Dendritic cell treated with granulocyte-macrophage colony-stimulating factor and Interleukin-4, amounts not matched to agents 40 ng/mL and 50 ng/mL, for 4 days (primary cell): ENCODE data around the gene RBBP8.

Experiments used
- H3K27ac Mint-ChIP-seq: one replicate; pipeline ENCODE4 v1.8.0; 2022; ENCODE audit warnings: mild to moderate bottlenecking, mixed read lengths
- H3K27me3 Mint-ChIP-seq: one replicate; pipeline ENCODE4 v1.8.0; 2022; ENCODE audit warnings: mild to moderate bottlenecking, mixed read lengths
- H3K36me3 Mint-ChIP-seq: one replicate; pipeline ENCODE4 v1.8.0; 2022; ENCODE audit warnings: low read depth, mixed read lengths
- H3K4me1 Mint-ChIP-seq: one replicate; pipeline ENCODE4 v1.8.0; 2022; ENCODE audit warnings: low read depth, mixed read lengths
- H3K4me3 Mint-ChIP-seq: one replicate; pipeline ENCODE4 v1.8.0; 2022; ENCODE audit warnings: mild to moderate bottlenecking, moderate library complexity, mixed read lengths
- H3K9me3 Mint-ChIP-seq: one replicate; pipeline ENCODE4 v1.8.0; 2022; ENCODE audit warnings: mixed read lengths
- intact Hi-C: fragments of 100-400 bp; cut with micrococcal nuclease; formaldehyde crosslinking; loops from one replicate; pipeline ENCODE4 v1.15.0; 2022

RBBP8 gene

GRCh38 chr18:22988208-22988607 lies 55.1 kb downstream of the RBBP8 start:
- Mint-ChIP-seq H3K9me3 (no peaks in the 10 kb centered on the region), H3K27me3 (no peaks in the 10 kb centered on the region), H3K4me3 (no peak overlapping the region), H3K36me3 (peaks cover 13% of the 10 kb centered on the region), H3K27ac (no peak overlapping the region), H3K4me1 (no peaks in the 10 kb centered on the region)
- intact Hi-C loops: no loop called here

DNA sequence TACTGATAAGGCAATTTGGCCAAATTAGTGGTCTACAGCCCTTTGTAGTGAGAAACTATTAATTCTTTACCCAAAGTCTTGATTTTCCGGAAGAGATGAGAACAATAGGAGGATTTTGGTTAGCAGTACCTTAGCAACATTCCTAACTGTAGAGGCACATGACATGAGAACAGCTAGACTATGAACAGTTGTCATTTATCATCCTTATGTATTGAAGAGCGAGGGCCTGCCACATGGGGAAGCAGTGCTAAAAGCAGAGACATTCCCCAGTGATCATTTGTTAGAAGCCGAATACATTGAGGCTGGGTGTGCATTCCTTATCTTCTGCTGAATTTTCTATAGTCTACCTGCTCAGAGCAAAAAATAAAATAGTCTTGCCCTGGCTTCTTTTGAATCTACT lies 65.2 kb downstream of the RBBP8 start:
- no peak overlapping the region for H3K27ac Mint-ChIP-seq
- no peaks in the 10 kb centered on the region for H3K4me1 Mint-ChIP-seq
- H3K27me3 Mint-ChIP-seq: no peaks in the 10 kb centered on the region
- intact Hi-C loops: no loop called here
- peaks cover 23% of the 10 kb centered on the region for H3K36me3 Mint-ChIP-seq
- H3K4me3 Mint-ChIP-seq: no peak overlapping the region
- H3K9me3 Mint-ChIP-seq: no peaks in the 10 kb centered on the region

DNA sequence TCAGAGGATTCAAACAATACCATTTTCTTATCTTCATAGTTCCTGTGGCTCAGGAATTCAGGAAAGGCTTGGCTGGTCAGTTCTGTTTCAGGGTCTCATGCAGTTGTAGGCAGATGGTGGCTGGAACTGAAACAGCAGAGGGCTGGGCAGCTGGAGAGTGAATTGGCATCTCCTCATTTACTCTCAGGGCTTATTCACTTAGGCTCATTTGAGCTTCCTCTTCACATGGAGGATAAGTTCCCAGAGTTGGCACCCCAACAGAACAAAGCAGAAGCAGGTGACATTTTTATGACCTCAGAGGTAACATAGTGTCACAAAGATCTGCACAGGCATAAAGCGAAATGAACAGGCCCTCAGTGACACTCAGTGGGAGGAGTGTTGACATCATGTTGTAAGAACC lies 66.1 kb downstream of the RBBP8 start:
- Mint-ChIP-seq H3K36me3 (peaks cover 24% of the 10 kb centered on the region), H3K27ac (no peak overlapping the region), H3K4me1 (no peaks in the 10 kb centered on the region), H3K4me3 (no peak overlapping the region), H3K27me3 (no peaks in the 10 kb centered on the region), H3K9me3 (no peaks in the 10 kb centered on the region)
- intact Hi-C loops: no loop called here

- intact Hi-C loops: no loop called here
- H3K4me3 Mint-ChIP-seq: no peak overlapping the region
These were observed 66.5 kb downstream of the RBBP8 start for GRCh38 chr18:22999647-23000046.

GRCh38 chr18:23003289-23003688 lies 70.2 kb downstream of the RBBP8 start:
- Mint-ChIP-seq H3K27me3 (no peaks in the 10 kb centered on the region), H3K36me3 (peaks cover 37% of the 10 kb centered on the region), H3K27ac (no peak overlapping the region), H3K9me3 (no peaks in the 10 kb centered on the region), H3K4me1 (no peaks in the 10 kb centered on the region), H3K4me3 (no peak overlapping the region)
- intact Hi-C loops: no loop called here

More at GRCh38 chr18:22999647-23000046, 66.5 kb downstream of the RBBP8 start:
- no peaks in the 10 kb centered on the region for H3K27me3 Mint-ChIP-seq
- no peaks in the 10 kb centered on the region for H3K4me1 Mint-ChIP-seq
- H3K36me3 Mint-ChIP-seq: peaks cover 29% of the 10 kb centered on the region
- H3K9me3 Mint-ChIP-seq: no peaks in the 10 kb centered on the region
- H3K27ac Mint-ChIP-seq: no peak overlapping the region

DNA sequence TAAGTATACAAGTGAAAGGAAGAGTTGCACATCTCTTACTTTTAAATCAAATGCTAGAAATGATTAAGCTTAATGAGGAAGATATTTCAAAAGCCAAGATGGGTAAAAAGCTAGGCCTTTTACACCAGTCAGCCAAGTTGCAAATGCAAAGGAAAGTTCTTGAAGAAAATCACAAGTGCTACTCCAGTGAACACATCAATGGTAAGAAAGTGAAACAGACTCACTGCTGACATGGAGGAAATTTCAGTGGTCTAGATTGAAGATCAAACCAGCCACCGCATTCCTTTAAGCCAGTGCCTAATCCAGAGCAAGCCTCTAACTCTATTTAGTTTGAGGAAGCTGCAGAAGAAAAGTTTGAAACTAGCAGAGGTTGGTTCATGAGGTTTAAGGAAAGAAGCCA lies 79.1 kb downstream of the RBBP8 start:
- no peak overlapping the region for H3K4me3 Mint-ChIP-seq
- no peaks in the 10 kb centered on the region for H3K4me1 Mint-ChIP-seq
- H3K27ac Mint-ChIP-seq: no peak overlapping the region
- H3K36me3 Mint-ChIP-seq: peaks cover 17% of the 10 kb centered on the region
- no peaks in the 10 kb centered on the region for H3K9me3 Mint-ChIP-seq
- H3K27me3 Mint-ChIP-seq: no peaks in the 10 kb centered on the region
- intact Hi-C loops: no loop called here

DNA sequence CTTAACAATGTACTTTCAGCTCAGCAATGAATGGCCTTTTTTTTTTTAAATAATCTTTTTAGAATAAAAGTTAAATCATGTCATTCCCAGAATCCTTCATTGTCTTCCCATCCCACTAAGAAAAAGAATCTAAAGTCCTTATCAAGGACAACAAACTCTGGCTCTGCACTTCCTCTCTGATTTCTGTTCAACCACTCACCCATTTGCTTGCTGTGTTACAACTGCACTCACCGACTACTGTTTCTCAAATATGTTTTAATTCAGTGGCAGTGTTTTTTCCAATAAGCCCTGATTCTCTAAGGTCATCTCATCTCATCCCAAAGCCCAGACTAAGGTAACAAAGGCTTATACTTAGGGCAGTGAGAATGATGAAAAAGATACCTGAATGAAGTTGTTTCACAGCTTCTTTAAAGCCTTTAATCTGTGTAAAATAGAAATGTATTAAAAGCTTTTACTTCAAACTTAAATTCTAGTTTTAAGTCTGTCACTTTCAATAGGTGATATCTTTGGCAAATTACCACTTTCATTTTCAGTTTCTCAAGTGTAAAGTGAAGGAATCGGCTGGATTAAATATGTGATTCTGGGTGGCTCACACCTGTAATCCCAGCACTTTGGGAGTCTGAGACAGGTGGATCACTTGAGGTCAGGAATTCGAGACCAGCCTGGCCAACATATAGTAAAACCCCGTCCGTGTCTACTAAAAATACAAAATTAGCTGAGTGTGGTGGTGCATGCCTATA lies 87.6 kb downstream of the RBBP8 start:
- H3K9me3 Mint-ChIP-seq: no peaks in the 10 kb centered on the region
- no peak overlapping the region for H3K4me3 Mint-ChIP-seq
- intact Hi-C loops: no loop called here
- no peaks in the 10 kb centered on the region for H3K27me3 Mint-ChIP-seq
- H3K27ac Mint-ChIP-seq: no peak overlapping the region
- H3K4me1 Mint-ChIP-seq: peaks cover 5% of the 10 kb centered on the region
- peaks cover 13% of the 10 kb centered on the region for H3K36me3 Mint-ChIP-seq

GRCh38 chr18:23021623-23022022 lies 88.5 kb downstream of the RBBP8 start:
- intact Hi-C loops: no loop called here
- Mint-ChIP-seq H3K36me3 (peaks cover 16% of the 10 kb centered on the region), H3K4me3 (no peak overlapping the region), H3K27ac (no peak overlapping the region), H3K27me3 (no peaks in the 10 kb centered on the region), H3K4me1 (peaks cover 5% of the 10 kb centered on the region), H3K9me3 (no peaks in the 10 kb centered on the region)

DNA sequence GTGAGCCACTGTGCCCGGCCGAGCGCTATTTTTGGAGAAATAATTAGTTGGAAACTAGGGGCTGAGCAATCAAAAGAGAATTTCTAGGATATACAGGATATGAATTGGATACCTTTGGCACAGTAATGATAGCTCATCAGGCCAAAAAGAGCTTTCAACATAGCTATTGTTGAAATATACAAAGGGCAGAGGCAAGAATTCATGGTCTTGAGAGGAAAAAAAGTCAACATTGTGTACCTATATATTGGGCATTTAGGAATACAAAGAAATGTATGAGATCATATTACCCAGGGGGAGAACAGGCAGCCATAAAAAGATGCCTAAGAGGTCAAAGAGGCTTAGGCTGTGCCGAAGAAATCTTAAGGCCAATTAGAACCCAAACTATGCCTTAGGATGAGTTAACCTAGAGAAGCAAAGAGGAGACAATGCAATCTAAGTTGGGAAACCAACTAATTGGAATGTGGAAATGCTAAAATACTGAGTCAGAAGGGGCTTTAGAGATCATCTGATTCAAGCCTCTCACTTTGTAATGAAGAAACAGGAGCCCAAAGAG lies 99.0 kb downstream of the RBBP8 start:
- peaks cover 11% of the 10 kb centered on the region for H3K36me3 Mint-ChIP-seq
- H3K9me3 Mint-ChIP-seq: no peaks in the 10 kb centered on the region
- no peak overlapping the region for H3K27ac Mint-ChIP-seq
- H3K27me3 Mint-ChIP-seq: no peaks in the 10 kb centered on the region
- H3K4me3 Mint-ChIP-seq: no peak overlapping the region
- intact Hi-C loops: loop anchor here (10.0 kb wide), 1 partner anchor 343 kb away; no protein-coding TSS in a partner anchor
- H3K4me1 Mint-ChIP-seq: peaks cover 5% of the 10 kb centered on the region

GRCh38 chr18:23033056-23033455 lies 99.9 kb downstream of the RBBP8 start:
- Mint-ChIP-seq H3K4me3 (no peak overlapping the region), H3K27me3 (no peaks in the 10 kb centered on the region), H3K9me3 (no peaks in the 10 kb centered on the region), H3K27ac (no peak overlapping the region), H3K4me1 (peaks cover 5% of the 10 kb centered on the region), H3K36me3 (peaks cover 2% of the 10 kb centered on the region)
- intact Hi-C loops: loop anchor here (10.0 kb wide), 1 partner anchor 342 kb away; no protein-coding TSS in a partner anchor

- H3K36me3 Mint-ChIP-seq: no peaks in the 10 kb centered on the region
- no peaks in the 10 kb centered on the region for H3K9me3 Mint-ChIP-seq
- H3K27ac Mint-ChIP-seq: no peak overlapping the region
- peaks cover 3% of the 10 kb centered on the region for H3K27me3 Mint-ChIP-seq
- H3K4me3 Mint-ChIP-seq: no peak overlapping the region
- intact Hi-C loops: loop anchor here (10.0 kb wide), 1 partner anchor 338 kb away; no protein-coding TSS in a partner anchor
- no peaks in the 10 kb centered on the region for H3K4me1 Mint-ChIP-seq
These were observed 103.6 kb downstream of the RBBP8 start for GRCh38 chr18:23036660-23037201.

GRCh38 chr18:23037646-23038045 lies 104.5 kb downstream of the RBBP8 start:
- Mint-ChIP-seq H3K27me3 (peaks cover 3% of the 10 kb centered on the region), H3K4me3 (no peak overlapping the region), H3K4me1 (no peaks in the 10 kb centered on the region), H3K36me3 (no peaks in the 10 kb centered on the region), H3K9me3 (no peaks in the 10 kb centered on the region), H3K27ac (no peak overlapping the region)
- intact Hi-C loops: loop anchor here (10.0 kb wide), 1 partner anchor 337 kb away; no protein-coding TSS in a partner anchor

- Mint-ChIP-seq H3K27ac (no peak overlapping the region), H3K27me3 (peaks cover 3% of the 10 kb centered on the region)
- intact Hi-C loops: loop anchor here (10.0 kb wide), 1 partner anchor 336 kb away; no protein-coding TSS in a partner anchor
These were observed 105.6 kb downstream of the RBBP8 start for GRCh38 chr18:23038712-23039111.

GRCh38 chr18:23042133-23042532 lies 109.0 kb downstream of the RBBP8 start:
- Mint-ChIP-seq H3K4me1 (no peaks in the 10 kb centered on the region), H3K4me3 (no peak overlapping the region), H3K9me3 (no peaks in the 10 kb centered on the region), H3K27me3 (peaks cover 7% of the 10 kb centered on the region), H3K27ac (no peak overlapping the region), H3K36me3 (no peaks in the 10 kb centered on the region)
- intact Hi-C loops: no loop called here

More at GRCh38 chr18:23038712-23039111, 105.6 kb downstream of the RBBP8 start:
- no peak overlapping the region for H3K4me3 Mint-ChIP-seq
- no peaks in the 10 kb centered on the region for H3K4me1 Mint-ChIP-seq
- no peaks in the 10 kb centered on the region for H3K36me3 Mint-ChIP-seq
- no peaks in the 10 kb centered on the region for H3K9me3 Mint-ChIP-seq
